H1 (cell line): ENCODE data around the gene STARD3. TPM values are rescaled to one million over a fixed set of nuclear protein-coding genes. Genes with fewer than 3 reads are reported as not detected.

Experiments
- CTCF ChIA-PET: fragments of 300-600 bp; sonication (Branson Sonifier 250); formaldehyde crosslinking; loops from one replicate; lab custom pipeline; 2021; ENCODE audit not compliant: partially characterized antibody; lab: Charles Lee
- POLR2A ChIA-PET: fragments of 300-600 bp; sonication (Branson Sonifier 250); formaldehyde crosslinking; loops from one replicate; lab custom pipeline; 2021; ENCODE audit warnings: inconsistent platforms; ENCODE audit not compliant: partially characterized antibody; lab: Charles Lee
- DNase-seq, 2 experiments: peaks; one replicate each; pipeline versions ENCODE4 v3.0.0 to v3.0.0-alpha.2; 2010 to 2022; ENCODE audit warnings: low spot score in 2 of 2, low read depth in 1 of 2, mixed read lengths in 1 of 2
- FAIRE-seq: peaks from 2 replicates; lab custom pipeline; 2011; peaks lifted over from hg19 to GRCh38; lab: Jason Lieb, UNC
- H2AFZ ChIP-seq: 2 replicates; pipeline ENCODE4 v1.8.1; 2012; ENCODE audit warnings: low read length, inconsistent platforms
- H2AK5ac ChIP-seq: 2 replicates; pipeline ENCODE4 v1.6.1; 2013; ENCODE audit warnings: low read depth, low read length
- H2BK120ac ChIP-seq: replicated peaks from 2 replicates; pipeline ENCODE3; 2013; ENCODE audit warnings: low read depth, low read length, inconsistent platforms
- H2BK12ac ChIP-seq: 2 replicates; pipeline ENCODE4 v1.6.1; 2013; ENCODE audit warnings: low read depth, low read length
- H2BK15ac ChIP-seq: 2 replicates; pipeline ENCODE4 v1.6.1; 2013; ENCODE audit warnings: low read length
- H2BK20ac ChIP-seq: 2 replicates; pipeline ENCODE4 v1.6.1; 2013; ENCODE audit warnings: low read length
- H2BK5ac ChIP-seq: 2 replicates; pipeline ENCODE4 v1.6.1; 2013; ENCODE audit warnings: low read depth, low read length
- H3K14ac ChIP-seq: 2 replicates; pipeline ENCODE4 v1.6.1; 2013; ENCODE audit warnings: inconsistent platforms; ENCODE audit not compliant: insufficient read length
- H3K18ac ChIP-seq: 2 replicates; pipeline ENCODE4 v1.6.1; 2013; ENCODE audit warnings: low read length; ENCODE audit errors: extremely low read depth
- H3K23ac ChIP-seq: 2 replicates; pipeline ENCODE4 v1.6.1; 2013; ENCODE audit warnings: inconsistent platforms; ENCODE audit not compliant: insufficient read length
- H3K23me2 ChIP-seq: 2 replicates; pipeline ENCODE4 v1.6.1; 2013; ENCODE audit warnings: low read depth, low read length
- H3K27ac ChIP-seq: 2 replicates; pipeline ENCODE4 v1.6.1; 2011; ENCODE audit warnings: low read depth, low read length, inconsistent platforms
- H3K27me3 ChIP-seq, 4 experiments: replicated peaks in 1 of 4; 1 replicate in 1 of 4; 2 replicates in 3 of 4; pipeline versions ENCODE4 v1.6.1 to v1.8.1; 2011 to 2013; ENCODE audit warnings: low read length in 3 of 4, mild to moderate bottlenecking in 3 of 4, inconsistent platforms in 2 of 4, mixed read lengths in 2 of 4, moderate library complexity in 1 of 4; ENCODE audit not compliant: control insufficient read depth in 3 of 4, insufficient read depth in 3 of 4; ENCODE audit errors: extremely low read depth in 1 of 4
- H3K36me3 ChIP-seq, 4 experiments: 2 replicates each; pipeline versions ENCODE4 v1.6.1 to v1.8.1; 2011 to 2013; ENCODE audit warnings: mild to moderate bottlenecking in 4 of 4, low read length in 3 of 4, moderate library complexity in 2 of 4, control low read depth in 1 of 4, inconsistent platforms in 1 of 4; ENCODE audit not compliant: insufficient read depth in 4 of 4, control insufficient read depth in 2 of 4
- H3K4ac ChIP-seq: replicated peaks from 2 replicates; pipeline ENCODE3; 2013; ENCODE audit warnings: low read length, low read depth, mixed read lengths, inconsistent platforms; ENCODE audit not compliant: insufficient read length
- H3K4me1 ChIP-seq, 4 experiments: replicated peaks in 1 of 4; 1 replicate in 1 of 4; 2 replicates in 3 of 4; pipeline versions ENCODE4 v1.6.1 to v1.8.1; 2011 to 2013; ENCODE audit warnings: low read length in 3 of 4, inconsistent platforms in 2 of 4, mixed read lengths in 1 of 4; ENCODE audit not compliant: insufficient read depth in 4 of 4, control insufficient read depth in 3 of 4
- H3K4me2 ChIP-seq, 2 experiments: 2 replicates each; pipeline versions ENCODE4 v1.6.1 to v1.8.1; 2011 to 2013; ENCODE audit warnings: low read depth in 2 of 2, low read length in 2 of 2, control low read depth in 1 of 2, inconsistent platforms in 1 of 2, mild to moderate bottlenecking in 1 of 2; ENCODE audit not compliant: insufficient read depth in 1 of 2
- H3K4me3 ChIP-seq, 4 experiments: fragments of 200-600, 300-600 bp in 1 of 4; sonication (generic), shearing (Covaris generic), sonication (Bioruptor Twin) in 1 of 4; 2 replicates each; pipeline versions ENCODE4 v1.5.1 to v1.8.1; 2011 to 2016; ENCODE audit warnings: low read length in 4 of 4, low read depth in 3 of 4, control low read depth in 2 of 4, inconsistent platforms in 2 of 4, mild to moderate bottlenecking in 2 of 4, mixed read lengths in 1 of 4, moderate library complexity in 1 of 4; ENCODE audit not compliant: insufficient read depth in 2 of 4; ENCODE audit errors: extremely low read depth in 1 of 4
- H3K56ac ChIP-seq: replicated peaks from 2 replicates; pipeline ENCODE3; 2013; ENCODE audit warnings: low read depth, mild to moderate bottlenecking, mixed read lengths, low read length, inconsistent platforms; ENCODE audit not compliant: insufficient read length
- H3K79me1 ChIP-seq: 2 replicates; pipeline ENCODE4 v1.6.1; 2013; ENCODE audit warnings: low read depth, low read length, control low read depth
- H3K79me2 ChIP-seq, 2 experiments: 2 replicates each; pipeline versions ENCODE4 v1.6.1 to v1.8.1; 2012 to 2013; ENCODE audit warnings: low read length in 2 of 2, mild to moderate bottlenecking in 2 of 2, inconsistent platforms in 1 of 2; ENCODE audit not compliant: insufficient read depth in 2 of 2, control insufficient read depth in 1 of 2
- H3K9ac ChIP-seq, 4 experiments: replicated peaks in 1 of 4; 1 replicate in 1 of 4; 2 replicates in 3 of 4; pipeline versions ENCODE4 v1.6.1 to v1.8.1; 2011 to 2013; ENCODE audit warnings: low read depth in 3 of 4, low read length in 3 of 4, control low read depth in 2 of 4, mild to moderate bottlenecking in 2 of 4, moderate library complexity in 2 of 4, inconsistent platforms in 1 of 4; ENCODE audit errors: extremely low read depth in 1 of 4
- H3K9me3 ChIP-seq, 2 experiments: 2 replicates each; pipeline versions ENCODE4 v1.6.1 to v1.8.1; 2012 to 2013; ENCODE audit warnings: mild to moderate bottlenecking in 2 of 2, moderate library complexity in 2 of 2, control low read depth in 1 of 2, inconsistent platforms in 1 of 2, low read depth in 1 of 2, low read length in 1 of 2, mixed read lengths in 1 of 2; ENCODE audit not compliant: insufficient read depth in 2 of 2
- H4K20me1 ChIP-seq, 2 experiments: replicated peaks in 1 of 2; 2 replicates each; pipeline versions ENCODE3 to v1.8.1; 2011 to 2013; ENCODE audit warnings: inconsistent platforms in 2 of 2, low read length in 2 of 2, mild to moderate bottlenecking in 1 of 2; ENCODE audit not compliant: insufficient read depth in 2 of 2, control insufficient read depth in 1 of 2
- H4K5ac ChIP-seq: 2 replicates; pipeline ENCODE4 v1.6.1; 2013; ENCODE audit warnings: low read length, low read depth, mixed read lengths, inconsistent platforms; ENCODE audit not compliant: insufficient read length
- H4K8ac ChIP-seq: 2 replicates; pipeline ENCODE4 v1.8.0; 2013; ENCODE audit warnings: mild to moderate bottlenecking, moderate library complexity, low read length, inconsistent platforms; ENCODE audit not compliant: insufficient read depth; ENCODE audit errors: extremely low read depth
- H4K91ac ChIP-seq: replicated peaks from 2 replicates; pipeline ENCODE3; 2013; ENCODE audit warnings: low read length, mixed read lengths, inconsistent platforms; ENCODE audit not compliant: insufficient read length
- CHD1 ChIP-seq: IDR thresholded peaks from 2 replicates; pipeline ENCODE4 v1.6.1; 2012; ENCODE audit warnings: low read depth, low read length, improper control_type of control experiment
- EGR1 ChIP-seq: IDR thresholded peaks from 2 replicates; pipeline ENCODE4 v1.6.1; 2011; ENCODE audit warnings: low read depth, low read length, borderline replicate concordance
- EP300 ChIP-seq, 2 experiments: IDR thresholded peaks; 1 replicate in 1 of 2; 2 replicates in 1 of 2; pipeline ENCODE4 v1.6.1; 2011 to 2012; ENCODE audit warnings: low read depth in 2 of 2, low read length in 2 of 2, mild to moderate bottlenecking in 2 of 2, borderline replicate concordance in 1 of 2, inconsistent platforms in 1 of 2, moderate library complexity in 1 of 2
- EZH2 ChIP-seq: fragments of 200-600 bp; sonication (generic); IDR thresholded peaks from 2 replicates; pipeline ENCODE4 v1.7.1; 2012; ENCODE audit warnings: low read depth, mild to moderate bottlenecking, moderate library complexity, low read length, inconsistent platforms; ENCODE audit not compliant: severe bottlenecking
- HDAC6 ChIP-seq: IDR thresholded peaks from one replicate; pipeline ENCODE4 v1.7.1; 2012; ENCODE audit warnings: low read depth, mild to moderate bottlenecking, inconsistent platforms, low read length, moderate library complexity
- SIN3A ChIP-seq, 2 experiments: IDR thresholded peaks in 1 of 2; conservative IDR thresholded peaks in 1 of 2; 2 replicates each; pipeline ENCODE4 v1.6.1; 2011 to 2012; ENCODE audit warnings: low read length in 2 of 2, improper control_type of control experiment in 1 of 2, low read depth in 1 of 2, mild to moderate bottlenecking in 1 of 2
- ZNF274 ChIP-seq: IDR thresholded peaks from 2 replicates; pipeline ENCODE4 v1.7.0; 2012; ENCODE audit warnings: low read length, borderline replicate concordance; ENCODE audit errors: extremely low read depth
- WGBS, 2 experiments: shearing (Covaris generic) in 1 of 2; methylation state at CpG; one replicate each; pipeline versions ENCODE4 v1.1.6 to v1.1.7; 2013 to 2015; ENCODE audit warnings: low lambda C conversion rate in 2 of 2, mixed read lengths in 2 of 2, inconsistent platforms in 1 of 2, low coverage in 1 of 2, missing lambda C conversion rate in 1 of 2; ENCODE audit not compliant: insufficient replicate concordance in 2 of 2, insufficient coverage in 1 of 2, insufficient read length in 1 of 2; ENCODE audit errors: extremely low coverage in 1 of 2, missing lambda C conversion rate in 1 of 2; 5-methylcytosine and 5-hydroxymethylcytosine counted together
- polyA plus RNA-seq, 7 experiments: library from polyadenylated mRNA; depleted of rRNA in 3 of 7; stranded (reverse) in 5 of 7; unstranded in 2 of 7; fragments of >200 nt in 5 of 7; fragments of 200-250 nt in 2 of 7; gene quantifications; 1 replicate in 5 of 7; 2 replicates in 1 of 7; 4 replicates in 1 of 7; pipeline versions ENCODE4 v1.2.1 to v1.2.3, GENCODE V29; 2011 to 2013; ENCODE audit warnings: missing spikeins in 2 of 7, mixed read lengths in 2 of 7
- total RNA-seq: library from RNA; stranded (reverse); fragmentation: NEBNext Ultra II Directional; extraction: Animal tissue kit (Norgen Biotek cat#: 25700); gene quantifications from 2 replicates; pipeline ENCODE4 v1.2.1, GENCODE V29; 2021
- TF ChIP-seq, protein P1 (sequence below): IDR thresholded peaks from 2 replicates; pipeline ENCODE4 v1.6.1; 2011; ENCODE audit warnings: low read depth, mild to moderate bottlenecking, low read length; ENCODE audit not compliant: insufficient read depth
- TF ChIP-seq, protein P2 (sequence below): IDR thresholded peaks from 2 replicates; pipeline ENCODE4 v1.6.1; 2012; ENCODE audit warnings: inconsistent platforms
- TF ChIP-seq, protein P3 (sequence below): IDR thresholded peaks from 2 replicates; pipeline ENCODE4 v1.6.1; 2012; ENCODE audit warnings: low read length, inconsistent platforms

Gene STARD3
- total and polyA plus RNA-seq, 2 of the 8 experiments (the other 6 are each of a cell fraction or from before 2014, with no cell fraction given) = 47.6 to 80.3 TPM

DNA sequence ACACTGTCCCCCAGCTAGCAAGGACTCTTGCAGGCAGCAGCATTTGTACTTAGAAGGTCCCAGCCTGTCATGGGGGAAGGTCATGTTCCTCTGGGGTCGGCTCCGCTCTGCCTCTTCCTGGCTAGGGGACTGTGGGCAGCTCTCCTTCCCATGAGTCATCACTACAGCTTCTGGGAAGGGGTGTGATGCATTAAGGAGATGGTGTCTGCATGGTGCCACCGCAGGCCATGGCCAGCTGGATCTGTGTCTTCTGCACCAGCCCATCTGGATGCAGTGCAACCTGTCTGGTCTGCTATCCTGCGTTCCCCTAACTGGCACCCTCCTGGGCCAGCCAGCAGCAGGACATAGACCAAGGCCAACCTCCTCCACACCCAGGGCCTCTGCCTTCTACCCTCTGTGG is 6.3 kb downstream of the STARD3 start:
- DNase-seq (no peak), FAIRE-seq (no peak)
- Histone ChIP-seq H3K23ac (no peak overlapping the region), H3K56ac (no peak overlapping the region), H4K20me1 (peaks cover 3 to 26% of the 10 kb centered on the region in 2 experiments), H3K36me3 (no peaks in the 10 kb centered on the region), H2BK12ac (0 out of 2 replicates have a peak overlapping the region, but pooled peaks have one; percentile 12), H3K9me3 (no peaks in the 10 kb centered on the region), H2BK120ac (no peak overlapping the region), H3K4me1 (peaks cover 7 to 21% (median 12%) of the 10 kb centered on the region in 4 experiments), H4K91ac (no peak overlapping the region), H3K27me3 (no peaks in the 10 kb centered on the region), H3K79me2 (peaks cover 6 to 72% of the 10 kb centered on the region in 2 experiments), H2BK20ac (no peak overlapping the region), H4K8ac (0 out of 2 replicates have a peak overlapping the region, but pooled peaks have one; percentile 7), H2AK5ac (peak overlapping the region; percentile 75), H4K5ac (no peak overlapping the region), H2BK15ac (peak overlapping the region; percentile 84; the same call in 1 of the 2 replicates), H3K4me3 (no peak overlapping the region), H3K9ac (no peak overlapping the region; a peak in 1 of 7 replicates), H3K79me1 (peaks cover 40% of the 10 kb centered on the region), H2AFZ (no peak overlapping the region), H3K4me2 (no peak overlapping the region), H3K18ac (no peak overlapping the region), H2BK5ac (no peak overlapping the region), H3K14ac (no peak overlapping the region), H3K27ac (no peak overlapping the region), H3K23me2 (no peaks in the 10 kb centered on the region; the same call in none of the 2 replicates), H3K4ac (no peak overlapping the region)
- 88% methylated on average over 4 of the region's 4 CpGs; no CpG with 5 or more reads in 1 of the 2 experiments for WGBS, 2 experiments
- ChIA-PET POLR2A (interaction anchor here (0.6 to 7.7 kb wide), 5 partner anchors 10 to 26 kb away, joined by 3 to 39 read pairs (median 3); no protein-coding TSS in a partner anchor), CTCF (interaction anchor here (9.0 to 49.2 kb wide), 3 partner anchors 9 to 42 kb away, joined by 133 to 1885 read pairs (median 1096); partner anchors contain the start of genes ERBB2, PGAP3, PNMT and PPP1R1B)
- TF ChIP-seq HDAC6 = no peak
- TF ChIP-seq EP300 (IDR thresholded peaks at IDR 0.05; ENCODE audit: borderline replicate concordance in 1 of 2, low read depth in 2 of 2, low read length in 2 of 2) = no peak
- TF ChIP-seq ZNF274 = no peak
- TF ChIP-seq, protein P1, sequence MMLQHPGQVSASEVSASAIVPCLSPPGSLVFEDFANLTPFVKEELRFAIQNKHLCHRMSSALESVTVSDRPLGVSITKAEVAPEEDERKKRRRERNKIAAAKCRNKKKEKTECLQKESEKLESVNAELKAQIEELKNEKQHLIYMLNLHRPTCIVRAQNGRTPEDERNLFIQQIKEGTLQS = no peak
- TF ChIP-seq EGR1 = no peak
- TF ChIP-seq, protein P2, sequence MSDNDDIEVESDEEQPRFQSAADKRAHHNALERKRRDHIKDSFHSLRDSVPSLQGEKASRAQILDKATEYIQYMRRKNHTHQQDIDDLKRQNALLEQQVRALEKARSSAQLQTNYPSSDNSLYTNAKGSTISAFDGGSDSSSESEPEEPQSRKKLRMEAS = no peak
- no peak for TF ChIP-seq CHD1
- TF ChIP-seq, protein P3, sequence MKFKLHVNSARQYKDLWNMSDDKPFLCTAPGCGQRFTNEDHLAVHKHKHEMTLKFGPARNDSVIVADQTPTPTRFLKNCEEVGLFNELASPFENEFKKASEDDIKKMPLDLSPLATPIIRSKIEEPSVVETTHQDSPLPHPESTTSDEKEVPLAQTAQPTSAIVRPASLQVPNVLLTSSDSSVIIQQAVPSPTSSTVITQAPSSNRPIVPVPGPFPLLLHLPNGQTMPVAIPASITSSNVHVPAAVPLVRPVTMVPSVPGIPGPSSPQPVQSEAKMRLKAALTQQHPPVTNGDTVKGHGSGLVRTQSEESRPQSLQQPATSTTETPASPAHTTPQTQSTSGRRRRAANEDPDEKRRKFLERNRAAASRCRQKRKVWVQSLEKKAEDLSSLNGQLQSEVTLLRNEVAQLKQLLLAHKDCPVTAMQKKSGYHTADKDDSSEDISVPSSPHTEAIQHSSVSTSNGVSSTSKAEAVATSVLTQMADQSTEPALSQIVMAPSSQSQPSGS = no peak
- no peak for TF ChIP-seq SIN3A (conservative IDR thresholded peaks at IDR 0.05 in 1 of 2, IDR thresholded peaks at IDR 0.05 in 1 of 2; ENCODE audit: low read depth in 1 of 2, low read length in 2 of 2)
- TF ChIP-seq EZH2 = no peak
